Fibroblast of lung (primary cell): ENCODE measurements around the gene NIF3L1. TPM values are rescaled to one million over a fixed set of nuclear protein-coding genes. Genes with fewer than 3 reads are reported as not detected.

Source experiments
- DNase-seq, 2 donors: peaks; one replicate each; pipeline versions ENCODE4 v3.0.0 to v3.0.0-alpha.2; 2010; ENCODE audit warnings: low read depth in 2 of 2
- H2AFZ ChIP-seq: 2 replicates; pipeline ENCODE4 v1.5.1; 2012; ENCODE audit warnings: low read length, control low read depth, inconsistent platforms
- H3K27ac ChIP-seq: 2 replicates; pipeline ENCODE4 v1.5.1; 2011; ENCODE audit warnings: low read length, control low read depth; ENCODE audit not compliant: insufficient read depth
- H3K27me3 ChIP-seq: 2 replicates; pipeline ENCODE4 v1.5.1; 2011; ENCODE audit warnings: mild to moderate bottlenecking, low read length; ENCODE audit not compliant: control insufficient read depth, insufficient read depth
- H3K36me3 ChIP-seq: 2 replicates; pipeline ENCODE4 v1.5.1; 2011; ENCODE audit warnings: low read length; ENCODE audit not compliant: control insufficient read depth, insufficient read depth
- H3K4me1 ChIP-seq: 2 replicates; pipeline ENCODE4 v1.5.1; 2011; ENCODE audit warnings: low read length; ENCODE audit not compliant: control insufficient read depth, insufficient read depth; ENCODE audit errors: extremely low read depth
- H3K4me2 ChIP-seq: 2 replicates; pipeline ENCODE4 v1.5.1; 2011; ENCODE audit warnings: low read length, control low read depth; ENCODE audit not compliant: insufficient read depth; ENCODE audit errors: extremely low read depth
- H3K4me3 ChIP-seq, 4 experiments: fragments of 200-600 bp in 1 of 4; sonication (generic) in 1 of 4; replicated peaks in 1 of 4; 2 replicates each; pipeline ENCODE4 v1.5.1; 2011 to 2016; ENCODE audit warnings: low read length in 4 of 4, low read depth in 3 of 4, mild to moderate bottlenecking in 3 of 4, control low read depth in 2 of 4, inconsistent platforms in 1 of 4, mixed read lengths in 1 of 4; ENCODE audit not compliant: insufficient read depth in 1 of 4; ENCODE audit errors: control extremely low read depth in 1 of 4
- H3K79me2 ChIP-seq: 2 replicates; pipeline ENCODE4 v1.5.1; 2012; ENCODE audit warnings: mild to moderate bottlenecking, low read length, inconsistent platforms; ENCODE audit not compliant: control insufficient read depth, insufficient read depth
- H3K9ac ChIP-seq: 2 replicates; pipeline ENCODE4 v1.5.1; 2011; ENCODE audit warnings: mild to moderate bottlenecking, low read length, control low read depth; ENCODE audit not compliant: insufficient read depth
- H3K9me3 ChIP-seq: 2 replicates; pipeline ENCODE4 v1.5.1; 2012; ENCODE audit warnings: low read depth, low read length; ENCODE audit not compliant: control insufficient read depth, insufficient read depth
- H4K20me1 ChIP-seq: 2 replicates; pipeline ENCODE4 v1.5.1; 2011; ENCODE audit warnings: low read length; ENCODE audit not compliant: control insufficient read depth, insufficient read depth; ENCODE audit errors: extremely low read depth
- CTCF ChIP-seq, 2 donors: IDR thresholded peaks in 1 of 2; conservative IDR thresholded peaks in 1 of 2; 1 replicate in 1 of 2; 2 replicates in 1 of 2; pipeline ENCODE4 v1.5.1; 2011 to 2012; ENCODE audit warnings: low read length in 2 of 2, control low read depth in 1 of 2, inconsistent platforms in 1 of 2, low read depth in 1 of 2, mild to moderate bottlenecking in 1 of 2
- EZH2 ChIP-seq: IDR thresholded peaks from 2 replicates; pipeline ENCODE4 v1.5.1; 2012; ENCODE audit warnings: low read length, control low read depth, mild to moderate bottlenecking; ENCODE audit errors: missing control alignments
- polyA minus RNA-seq: library from RNA; depleted of rRNA, polyadenylated mRNA; stranded (reverse); fragments of >200 nt; gene quantifications from 2 replicates; pipeline ENCODE4 v1.2.3, GENCODE V29; 2011; ENCODE audit warnings: low replicate concordance
- polyA plus RNA-seq, 2 donors: library from polyadenylated mRNA; depleted of rRNA in 1 of 2; stranded (reverse) in 1 of 2; unstranded in 1 of 2; fragments of >200 nt; gene quantifications; 2 replicates each; pipeline ENCODE4 v1.2.1, GENCODE V29; 2011 to 2012; ENCODE audit warnings: missing spikeins in 1 of 2
- total RNA-seq: library from RNA; depleted of rRNA; stranded (reverse); fragments of >200 nt; gene quantifications from 2 replicates; pipeline ENCODE4 v1.2.1, GENCODE V29; 2014

NIF3L1 gene
- total RNA-seq, result 21.0 and 23.6 TPM in 2 replicates
- 40.7 and 45.5 TPM in 2 replicates for polyA plus RNA-seq
- 15.9 and 19.9 TPM in 2 replicates for polyA plus RNA-seq (2012)
- polyA minus RNA-seq, result 6.1 and 15.0 TPM in 2 replicates

- Histone ChIP-seq H3K79me2 (peaks cover 27% of the 10 kb centered on the region), H4K20me1 (no peaks in the 10 kb centered on the region), H3K27ac (peak within 1 kb of the TSS; percentile 93), H3K9me3 (no peaks in the 10 kb centered on the region), H3K4me2 (peak within 1 kb of the TSS; percentile 95), H3K4me1 (peaks cover 7% of the 10 kb centered on the region), H2AFZ (peak within 1 kb of the TSS; percentile 97), H3K27me3 (no peaks in the 10 kb centered on the region), H3K36me3 (no peaks in the 10 kb centered on the region), H3K9ac (peak within 1 kb of the TSS; percentile 71), H3K4me3 (peak within 1 kb of the TSS; percentile 43 to 97 (median 76))
- DNase-seq, result peak; percentile 98
- TF ChIP-seq EZH2, result no peak
- no peak for TF ChIP-seq CTCF (conservative IDR thresholded peaks at IDR 0.05 in 1 of 2, IDR thresholded peaks at IDR 0.05 in 1 of 2; ENCODE audit: low read depth in 1 of 2, low read length in 2 of 2)
Observed at GRCh38 chr2:200888704-200889625, at the start of gene NIF3L1, which contains the start of gene PPIL3. TSS of gene NIF3L1 (plus strand) at chr2:200889371. CDS start at chr2:200891944, 2,573 bp downstream. TSS of gene PPIL3 (minus strand) at chr2:200889077. CDS start at chr2:200887615, 1,462 bp downstream.

GRCh38 chr2:200839513-200839912 lies 49.7 kb upstream of the NIF3L1 start:
- no peaks in the 10 kb centered on the region for H3K36me3 ChIP-seq
- no peak overlapping the region for H3K4me3 ChIP-seq
- H3K79me2 ChIP-seq, result no peaks in the 10 kb centered on the region
- H3K9ac ChIP-seq, result no peak overlapping the region
- no peak overlapping the region for H3K27ac ChIP-seq
- H3K9me3 ChIP-seq, result no peaks in the 10 kb centered on the region
- H4K20me1 ChIP-seq, result no peaks in the 10 kb centered on the region
- no peak for DNase-seq
- no peak overlapping the region for H3K4me2 ChIP-seq
- H2AFZ ChIP-seq, result no peak overlapping the region
- no peaks in the 10 kb centered on the region for H3K27me3 ChIP-seq
- no peaks in the 10 kb centered on the region for H3K4me1 ChIP-seq
- no peak for TF ChIP-seq EZH2
- no peak for TF ChIP-seq CTCF (conservative IDR thresholded peaks at IDR 0.05 in 1 of 2, IDR thresholded peaks at IDR 0.05 in 1 of 2; ENCODE audit: low read depth in 1 of 2, low read length in 2 of 2)
